Panc1 (cell line): ENCODE measurements around the gene IDH2. TPM values are rescaled to one million over a fixed set of nuclear protein-coding genes. Genes with fewer than 3 reads are reported as not detected.

ENCODE experiments used
- ATAC-seq: fragments of 200-7000 bp; cut with Tn5 transposase; 2 replicates; pipeline ENCODE4 v1.9.1; 2020; ENCODE audit warnings: mild to moderate bottlenecking, moderate library complexity
- BruUV-seq: library from RNA; stranded (reverse); fragments of 400-500 nt; replicated peaks from 2 replicates; lab custom pipeline; 2021; lab: Mats Ljungman, UMichigan
- CTCF ChIA-PET: fragments of 300-600 bp; sonication (Branson Sonifier 250); formaldehyde crosslinking; loops from one replicate; lab custom pipeline; 2022; ENCODE audit warnings: antibody characterized with exemption; lab: Charles Lee
- POLR2A ChIA-PET: fragments of 300-600 bp; sonication (Branson Sonifier 250); formaldehyde crosslinking; loops from one replicate; lab custom pipeline; 2022; ENCODE audit warnings: antibody characterized with exemption; lab: Charles Lee
- DNase-seq: peaks from one replicate; pipeline ENCODE4 v3.0.0-alpha.2; 2010; ENCODE audit warnings: low read depth, low spot score
- H3K27ac ChIP-seq: 2 replicates; pipeline ENCODE4 v1.5.1; 2011; ENCODE audit warnings: mild to moderate bottlenecking, low read length, inconsistent platforms
- H3K27me3 ChIP-seq: fragments of 200-500 bp; sonication (Bioruptor generic); 2 replicates; pipeline ENCODE4 v1.6.0; 2014; ENCODE audit warnings: low read length, inconsistent platforms; ENCODE audit not compliant: control insufficient read depth, insufficient read depth
- H3K36me3 ChIP-seq: fragments of 200-500 bp; sonication (Bioruptor generic); 2 replicates; pipeline ENCODE4 v1.5.1; 2014; ENCODE audit warnings: inconsistent platforms, mild to moderate bottlenecking, low read length, moderate library complexity; ENCODE audit not compliant: control insufficient read depth, insufficient read depth
- H3K4me1 ChIP-seq: 2 replicates; pipeline ENCODE4 v1.5.1; 2011; ENCODE audit warnings: inconsistent platforms, mild to moderate bottlenecking, low read length, moderate library complexity; ENCODE audit not compliant: control insufficient read depth, insufficient read depth
- H3K4me3 ChIP-seq, 2 experiments: 2 replicates each; pipeline ENCODE4 v1.5.1; 2011 to 2012; ENCODE audit warnings: low read depth in 2 of 2, low read length in 2 of 2, mild to moderate bottlenecking in 2 of 2, inconsistent platforms in 1 of 2, moderate library complexity in 1 of 2
- H3K9me3 ChIP-seq: fragments of 200-500 bp; sonication (Bioruptor generic); 2 replicates; pipeline ENCODE4 v1.5.1; 2014; ENCODE audit warnings: low read depth, mild to moderate bottlenecking, inconsistent platforms, low read length, moderate library complexity; ENCODE audit not compliant: control insufficient read depth, insufficient read depth
- CTCF ChIP-seq: fragments of 450-650 bp; IDR thresholded peaks from 2 replicates; pipeline ENCODE4 v1.5.1; 2017; ENCODE audit warnings: mild to moderate bottlenecking
- POLR2AphosphoS5 ChIP-seq: IDR thresholded peaks from 2 replicates; pipeline ENCODE4 v1.6.1; 2012; ENCODE audit warnings: mild to moderate bottlenecking, low read depth, low read length, moderate library complexity
- REST ChIP-seq, 2 experiments: IDR thresholded peaks; 2 replicates each; pipeline ENCODE4 v1.6.1; 2011 to 2012; ENCODE audit warnings: low read depth in 2 of 2, control low read depth in 1 of 2, low read length in 1 of 2, mild to moderate bottlenecking in 1 of 2, moderate library complexity in 1 of 2; ENCODE audit not compliant: insufficient read depth in 1 of 2
- SIN3A ChIP-seq: IDR thresholded peaks from 2 replicates; pipeline ENCODE4 v1.6.1; 2012; ENCODE audit warnings: low read depth, mild to moderate bottlenecking, low read length, moderate library complexity, borderline replicate concordance; ENCODE audit not compliant: insufficient read depth
- TCF7L2 ChIP-seq: IDR thresholded peaks from 2 replicates; pipeline ENCODE4 v1.6.1; 2011; ENCODE audit warnings: mild to moderate bottlenecking, low read depth, low read length, inconsistent platforms
- in situ Hi-C: cut with HindIII; loops from 2 replicates; pipeline ENCODE4 v1.10.0; 2016; ENCODE audit warnings: low sequenced_read_pairs, low pct_unique_long_range_greater_than_20kb
- intact Hi-C: fragments of 100-400 bp; cut with micrococcal nuclease; formaldehyde crosslinking; loops from one replicate; pipeline ENCODE4 v1.10.0; 2022; ENCODE audit not compliant: unreplicated experiment
- total RNA-seq: library from RNA; stranded (reverse); gene quantifications from one replicate; pipeline ENCODE4 v1.2.1, GENCODE V29; 2021; ENCODE audit not compliant: unreplicated experiment

The IDH2 gene
- total RNA-seq, 1 experiment from 2014 or later: 197 TPM

- DNase-seq (no peak), ATAC-seq (peak; percentile 80)
- Histone ChIP-seq H3K4me3 (peak overlapping the region in 1 of 2 experiments; percentile 20; a peak in 2 of 4 replicates), H3K36me3 (no peaks in the 10 kb centered on the region), H3K4me1 (peaks cover 11% of the 10 kb centered on the region), H3K27me3 (no peaks in the 10 kb centered on the region), H3K9me3 (no peaks in the 10 kb centered on the region), H3K27ac (peak overlapping the region; percentile 55; the same call in 1 of the 2 replicates)
- BruUV-seq: no TSS peak
- CTCF ChIA-PET: no interaction called here
- in situ Hi-C loops: no loop called here
- POLR2A ChIA-PET: no interaction called here
- TF ChIP-seq POLR2AphosphoS5 (no peak), REST (IDR thresholded peaks at IDR 0.05; ENCODE audit: insufficient read depth in 1 of 2, low read depth in 2 of 2, low read length in 1 of 2) (no peak), SIN3A (no peak), TCF7L2 (no peak)
- intact Hi-C loops: no loop called here
Observed at GRCh38 chr15:90126596-90127435, 24.5 kb upstream of the IDH2 start.

- CTCF ChIA-PET: no interaction called here
- 0 out of 2 replicates have a peak overlapping the region, but pooled peaks have one; percentile 55 for H3K27ac ChIP-seq
- no peaks in the 10 kb centered on the region for H3K9me3 ChIP-seq
- H3K4me3 ChIP-seq: no peak overlapping the region
- no peaks in the 10 kb centered on the region for H3K36me3 ChIP-seq
- peaks cover 11% of the 10 kb centered on the region for H3K4me1 ChIP-seq
- POLR2A ChIA-PET: no interaction called here
- no TSS peak for BruUV-seq
- no peak for DNase-seq
- intact Hi-C loops (no loop called here), in situ Hi-C loops (no loop called here)
- no peak for TF ChIP-seq TCF7L2
- no peak for TF ChIP-seq POLR2AphosphoS5
- TF ChIP-seq REST (IDR thresholded peaks at IDR 0.05; ENCODE audit: insufficient read depth in 1 of 2, low read depth in 2 of 2, low read length in 1 of 2): no peak
- no peak for TF ChIP-seq SIN3A
- TF ChIP-seq CTCF: no peak
- no peak for ATAC-seq
- H3K27me3 ChIP-seq: no peaks in the 10 kb centered on the region
Observed at GRCh38 chr15:90126022-90126421, 23.8 kb upstream of the IDH2 start.
